Memory B cell (primary cell): Measurements from ENCODE around the gene FLNB.

Experiments used
- ATAC-seq: fragments of 150-1000 bp; cut with Tn5 transposase; 2 replicates; pipeline ENCODE4 v1.10.0; 2021; ENCODE audit warnings: low read depth, mild to moderate bottlenecking, moderate library complexity
- DNase-seq, 2 donors: peaks; one replicate each; pipeline ENCODE4 v3.0.0; 2022; ENCODE audit warnings: low spot score in 2 of 2
- H3K27ac Mint-ChIP-seq: one replicate; pipeline ENCODE4 v1.8.0; 2022; ENCODE audit warnings: mild to moderate bottlenecking, moderate library complexity, mixed read lengths
- H3K27me3 Mint-ChIP-seq: one replicate; pipeline ENCODE4 v1.8.0; 2022; ENCODE audit warnings: mixed read lengths
- H3K36me3 Mint-ChIP-seq: one replicate; pipeline ENCODE4 v1.8.0; 2022; ENCODE audit warnings: mild to moderate bottlenecking, mixed read lengths
- H3K4me1 Mint-ChIP-seq: one replicate; pipeline ENCODE4 v1.8.0; 2022; ENCODE audit warnings: mixed read lengths
- H3K4me3 Mint-ChIP-seq: one replicate; pipeline ENCODE4 v1.8.0; 2022; ENCODE audit warnings: mild to moderate bottlenecking, moderate library complexity, mixed read lengths
- H3K9me3 Mint-ChIP-seq: one replicate; pipeline ENCODE4 v1.8.0; 2022; ENCODE audit warnings: mixed read lengths

FLNB gene

GRCh38 chr3:58109752-58110151 is 101.5 kb downstream of the FLNB start:
- H3K4me1 Mint-ChIP-seq = peaks cover 10% of the 10 kb centered on the region
- peak overlapping the region; percentile 73 for H3K27ac Mint-ChIP-seq
- H3K36me3 Mint-ChIP-seq = peaks cover 46% of the 10 kb centered on the region
- no peaks in the 10 kb centered on the region for H3K27me3 Mint-ChIP-seq
- ATAC-seq = no peak
- H3K4me3 Mint-ChIP-seq = no peak overlapping the region
- no peaks in the 10 kb centered on the region for H3K9me3 Mint-ChIP-seq
- no peak for DNase-seq

- ATAC-seq (peak; percentile 21), DNase-seq (peak in 1 of 2 donors; percentile 34)
- H3K4me3 Mint-ChIP-seq = peak overlapping the region; percentile 17
- H3K4me1 Mint-ChIP-seq = peaks cover 23% of the 10 kb centered on the region
- peak overlapping the region; percentile 91 for H3K27ac Mint-ChIP-seq
- H3K27me3 Mint-ChIP-seq = no peaks in the 10 kb centered on the region
- peaks cover 41% of the 10 kb centered on the region for H3K36me3 Mint-ChIP-seq
- no peaks in the 10 kb centered on the region for H3K9me3 Mint-ChIP-seq
Measured at GRCh38 chr3:58111513-58112184, 103.4 kb downstream of the FLNB start.

GRCh38 chr3:58112185-58112535 is 103.9 kb downstream of the FLNB start:
- H3K27ac Mint-ChIP-seq = peak overlapping the region; percentile 91
- peaks cover 41% of the 10 kb centered on the region for H3K36me3 Mint-ChIP-seq
- no peak overlapping the region for H3K4me3 Mint-ChIP-seq
- H3K9me3 Mint-ChIP-seq = no peaks in the 10 kb centered on the region
- no peak for ATAC-seq
- peaks cover 27% of the 10 kb centered on the region for H3K4me1 Mint-ChIP-seq
- no peak for DNase-seq
- no peaks in the 10 kb centered on the region for H3K27me3 Mint-ChIP-seq

GRCh38 chr3:58115175-58115574 is 107.0 kb downstream of the FLNB start:
- Mint-ChIP-seq H3K4me1 (peaks cover 41% of the 10 kb centered on the region), H3K27me3 (no peaks in the 10 kb centered on the region), H3K4me3 (no peak overlapping the region), H3K36me3 (peaks cover 37% of the 10 kb centered on the region), H3K9me3 (no peaks in the 10 kb centered on the region), H3K27ac (peak overlapping the region; percentile 88)
- ATAC-seq (no peak), DNase-seq (no peak)

- Mint-ChIP-seq H3K36me3 (peaks cover 35% of the 10 kb centered on the region), H3K4me3 (peak overlapping the region; percentile 37), H3K4me1 (peaks cover 42% of the 10 kb centered on the region), H3K9me3 (no peaks in the 10 kb centered on the region), H3K27me3 (no peaks in the 10 kb centered on the region), H3K27ac (peak overlapping the region; percentile 88)
- ATAC-seq = peak; percentile 89
- peak; percentile 69 to 88 for DNase-seq
Measured at GRCh38 chr3:58116161-58116955, 108.1 kb downstream of the FLNB start.

- ATAC-seq = no peak
- Mint-ChIP-seq H3K9me3 (no peaks in the 10 kb centered on the region), H3K27ac (peak overlapping the region; percentile 88)
Measured at GRCh38 chr3:58116985-58117384, 108.8 kb downstream of the FLNB start.

GRCh38 chr3:58117561-58118181 is 109.4 kb downstream of the FLNB start:
- ATAC-seq = no peak
- Mint-ChIP-seq H3K4me3 (no peak overlapping the region), H3K9me3 (no peaks in the 10 kb centered on the region), H3K27me3 (no peaks in the 10 kb centered on the region), H3K4me1 (peaks cover 40% of the 10 kb centered on the region), H3K27ac (peak overlapping the region; percentile 88), H3K36me3 (peaks cover 27% of the 10 kb centered on the region)
- no peak for DNase-seq

More at GRCh38 chr3:58116985-58117384, 108.8 kb downstream of the FLNB start:
- DNase-seq = no peak
- Mint-ChIP-seq H3K27me3 (no peaks in the 10 kb centered on the region), H3K36me3 (peaks cover 34% of the 10 kb centered on the region), H3K4me1 (peaks cover 42% of the 10 kb centered on the region), H3K4me3 (peak overlapping the region; percentile 8)

GRCh38 chr3:58119186-58119585 is 111.0 kb downstream of the FLNB start:
- Mint-ChIP-seq H3K27ac (no peak overlapping the region), H3K36me3 (peaks cover 22% of the 10 kb centered on the region), H3K9me3 (no peaks in the 10 kb centered on the region), H3K27me3 (no peaks in the 10 kb centered on the region), H3K4me3 (no peak overlapping the region), H3K4me1 (peaks cover 40% of the 10 kb centered on the region)
- ATAC-seq (no peak), DNase-seq (no peak)

GRCh38 chr3:58120075-58120812 is 112.0 kb downstream of the FLNB start:
- Mint-ChIP-seq H3K9me3 (no peaks in the 10 kb centered on the region), H3K27ac (peak overlapping the region; percentile 63), H3K27me3 (no peaks in the 10 kb centered on the region), H3K4me3 (peak overlapping the region; percentile 58), H3K36me3 (peaks cover 20% of the 10 kb centered on the region), H3K4me1 (peaks cover 30% of the 10 kb centered on the region)
- ATAC-seq (no peak), DNase-seq (no peak)

- Mint-ChIP-seq H3K36me3 (peaks cover 27% of the 10 kb centered on the region), H3K27me3 (no peaks in the 10 kb centered on the region), H3K4me1 (peaks cover 24% of the 10 kb centered on the region), H3K4me3 (no peak overlapping the region), H3K9me3 (no peaks in the 10 kb centered on the region), H3K27ac (no peak overlapping the region)
- DNase-seq (no peak), ATAC-seq (no peak)
Measured at GRCh38 chr3:58121183-58121582, 113.0 kb downstream of the FLNB start.

- ATAC-seq = no peak
- H3K27me3 Mint-ChIP-seq = no peaks in the 10 kb centered on the region
- H3K36me3 Mint-ChIP-seq = peaks cover 36% of the 10 kb centered on the region
- no peak overlapping the region for H3K27ac Mint-ChIP-seq
- no peaks in the 10 kb centered on the region for H3K9me3 Mint-ChIP-seq
- no peak for DNase-seq
- no peak overlapping the region for H3K4me3 Mint-ChIP-seq
- peaks cover 9% of the 10 kb centered on the region for H3K4me1 Mint-ChIP-seq
Measured at GRCh38 chr3:58122936-58123700, 114.9 kb downstream of the FLNB start.

GRCh38 chr3:58124387-58124786 is 116.2 kb downstream of the FLNB start:
- Mint-ChIP-seq H3K4me1 (peaks cover 8% of the 10 kb centered on the region), H3K27me3 (no peaks in the 10 kb centered on the region), H3K9me3 (no peaks in the 10 kb centered on the region), H3K36me3 (peaks cover 33% of the 10 kb centered on the region), H3K4me3 (no peak overlapping the region), H3K27ac (no peak overlapping the region)
- no peak for ATAC-seq
- no peak for DNase-seq

GRCh38 chr3:58129041-58129770 is 121.0 kb downstream of the FLNB start:
- no peak for DNase-seq
- no peaks in the 10 kb centered on the region for H3K27me3 Mint-ChIP-seq
- no peaks in the 10 kb centered on the region for H3K4me1 Mint-ChIP-seq
- H3K4me3 Mint-ChIP-seq = no peak overlapping the region
- peaks cover 48% of the 10 kb centered on the region for H3K36me3 Mint-ChIP-seq
- ATAC-seq = no peak
- H3K9me3 Mint-ChIP-seq = no peaks in the 10 kb centered on the region
- H3K27ac Mint-ChIP-seq = peak overlapping the region; percentile 10
